NAMALWA (cell line): ENCODE measurements around the gene RGMA.

Source experiments
- DNase-seq: peaks from one replicate; pipeline ENCODE4 v3.0.0-alpha.2; 2015; ENCODE audit warnings: low spot score

The RGMA gene

DNA sequence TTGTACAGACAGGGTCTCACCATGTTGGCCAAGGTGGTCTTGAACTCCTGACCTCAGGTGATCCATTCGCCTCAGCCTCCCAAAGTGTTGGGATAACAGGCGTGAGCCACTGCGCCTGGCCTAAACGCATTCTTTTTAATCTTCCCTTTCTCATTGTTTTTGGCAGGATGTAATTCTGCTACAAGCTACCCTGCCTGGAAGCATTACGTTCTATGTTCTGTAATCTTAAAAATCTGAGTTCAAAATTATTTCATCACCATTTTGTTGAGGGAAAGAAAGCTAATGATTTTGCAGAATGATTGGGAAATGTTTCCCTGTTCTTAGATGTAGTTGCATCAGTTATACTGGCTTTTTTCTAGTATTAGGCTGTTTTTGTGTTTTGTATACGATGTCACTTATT is 71.5 kb downstream of the RGMA start:
- no peak for DNase-seq

DNA sequence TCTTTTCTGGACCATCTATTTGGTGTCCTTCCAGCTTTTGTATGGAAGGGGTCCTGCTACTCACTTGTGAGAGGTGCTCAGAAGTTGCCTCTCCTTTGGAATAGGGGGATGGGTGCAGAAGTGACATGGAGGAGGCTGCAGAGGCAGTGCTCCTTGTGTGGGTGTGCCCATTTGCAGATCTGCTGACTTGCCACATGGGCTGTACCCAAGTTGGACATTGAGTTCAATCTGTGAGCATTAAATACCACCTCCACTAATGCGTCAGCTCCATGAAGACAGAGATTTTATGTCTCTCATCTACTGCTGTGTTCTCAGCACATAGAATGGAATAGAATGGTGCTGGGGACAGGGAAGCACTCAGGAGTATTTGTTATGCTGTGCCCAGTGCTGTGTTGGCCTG is 76.2 kb downstream of the RGMA start:
- DNase-seq = no peak

DNA sequence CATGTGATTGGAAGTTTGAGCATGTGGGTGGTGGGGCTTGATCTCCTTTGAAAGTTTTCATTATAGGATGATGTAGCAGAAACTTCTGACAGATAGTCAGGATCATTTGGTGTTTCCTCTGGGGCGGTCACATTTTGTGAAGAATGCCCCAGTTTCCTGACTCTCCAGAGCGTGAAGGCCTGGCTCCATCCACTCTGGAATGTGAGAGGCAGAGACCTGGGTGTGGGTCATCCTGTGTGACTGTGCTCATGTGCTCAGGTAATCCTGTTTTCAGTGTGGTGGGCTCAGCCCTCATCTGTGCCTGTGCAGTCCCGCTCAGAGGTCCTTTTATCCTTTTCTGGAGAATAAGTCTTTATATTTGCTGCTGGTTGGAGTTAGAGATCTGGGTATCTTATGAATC is 81.0 kb downstream of the RGMA start:
- DNase-seq = no peak

DNA sequence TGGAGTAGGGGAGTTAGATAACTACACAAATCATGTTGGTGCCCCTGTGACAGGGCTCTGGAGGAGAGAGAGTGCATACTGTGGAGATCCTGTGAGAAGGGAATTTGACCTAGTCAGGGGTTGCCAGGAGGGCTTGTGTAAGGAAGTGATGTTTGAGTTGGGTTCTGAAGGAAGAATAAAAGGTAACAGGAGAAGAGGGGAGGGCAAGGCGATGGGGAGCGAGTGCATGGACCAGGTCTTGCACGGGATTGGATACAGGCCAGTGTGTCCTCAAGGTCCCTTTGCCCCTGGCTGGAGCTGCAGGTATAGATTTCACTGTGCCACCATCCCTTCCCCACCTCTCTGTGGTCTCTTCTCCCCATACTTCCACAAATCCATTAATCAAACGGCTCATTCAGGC is 83.9 kb downstream of the RGMA start:
- DNase-seq = no peak

DNA sequence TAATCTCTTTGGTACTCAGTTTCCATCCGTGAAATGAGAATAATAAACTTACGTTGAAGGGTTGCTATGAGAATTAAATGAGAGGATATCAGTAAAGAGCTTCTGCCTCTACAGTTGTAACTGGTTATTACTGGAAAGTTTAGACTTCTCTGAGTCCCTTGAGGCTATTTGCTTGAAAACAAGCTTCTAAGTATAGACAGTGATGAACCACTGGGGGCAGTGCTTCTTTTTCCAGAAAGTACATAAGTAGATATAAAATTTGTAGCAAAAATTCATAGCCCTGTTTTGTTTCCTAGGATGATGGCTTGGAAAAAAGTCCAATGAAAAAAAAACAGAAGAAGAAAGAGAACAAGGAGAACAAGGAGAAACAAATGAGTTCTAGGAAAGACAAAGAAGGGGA is 87.1 kb downstream of the RGMA start:
- DNase-seq = peak; percentile 40

DNA sequence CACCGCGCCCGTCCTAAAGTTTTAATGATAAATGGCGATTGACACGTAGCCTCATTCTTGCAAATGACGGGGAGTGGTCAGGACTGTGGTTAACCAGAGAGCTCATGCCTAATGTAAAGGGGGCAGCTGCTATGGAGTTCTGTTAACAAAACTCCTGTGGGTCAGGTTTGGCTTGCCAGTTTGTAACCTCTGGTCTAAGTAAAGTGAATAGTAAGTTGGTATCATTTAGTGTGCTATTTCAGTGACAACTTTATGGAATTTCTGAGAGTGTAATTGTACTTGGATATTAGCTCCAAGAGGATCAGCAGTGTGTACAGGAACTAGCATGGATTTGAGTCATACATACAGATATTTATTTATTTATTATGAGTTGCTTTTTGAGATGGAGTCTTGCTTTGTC is 87.9 kb downstream of the RGMA start:
- DNase-seq = no peak

DNA sequence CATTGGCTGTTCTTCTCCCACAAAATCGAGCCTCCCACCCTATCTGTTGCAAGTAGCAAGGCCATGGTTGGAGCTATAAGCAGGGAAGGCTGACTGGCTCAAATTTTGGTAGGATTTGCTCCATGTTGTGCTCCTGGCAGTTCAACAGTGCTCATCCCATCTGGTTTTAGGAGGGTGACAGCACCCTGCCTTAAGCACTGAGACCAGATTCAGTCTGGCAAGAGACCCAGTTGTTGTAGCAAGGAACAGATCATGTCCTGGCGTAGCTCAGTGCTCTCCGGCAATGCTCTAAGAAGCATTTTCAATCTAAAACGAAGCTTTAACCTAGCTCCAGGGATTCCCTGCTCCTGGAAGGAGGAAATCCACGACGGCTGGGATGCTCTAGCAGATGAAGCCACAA is 91.2 kb downstream of the RGMA start:
- no peak for DNase-seq

DNA sequence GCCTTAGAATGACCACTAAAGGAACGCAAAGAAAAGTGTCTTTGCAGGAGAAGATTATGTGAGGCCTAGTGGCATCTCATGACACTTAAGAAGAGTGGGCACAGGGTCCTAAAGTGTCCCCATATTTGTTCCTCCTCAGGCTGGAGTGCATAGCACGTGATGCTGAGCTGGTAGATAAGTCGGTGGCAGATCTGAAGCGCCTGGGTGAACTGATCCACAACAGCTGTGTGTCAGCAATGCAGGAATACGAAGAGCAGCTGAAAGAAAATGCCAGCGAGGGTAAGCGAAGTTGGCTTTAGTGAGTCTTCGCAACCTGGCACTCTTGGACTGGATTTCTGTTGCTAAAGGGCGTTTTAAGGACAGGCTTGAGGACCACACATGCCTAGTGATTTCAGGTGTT is 96.3 kb downstream of the RGMA start:
- no peak for DNase-seq

DNA sequence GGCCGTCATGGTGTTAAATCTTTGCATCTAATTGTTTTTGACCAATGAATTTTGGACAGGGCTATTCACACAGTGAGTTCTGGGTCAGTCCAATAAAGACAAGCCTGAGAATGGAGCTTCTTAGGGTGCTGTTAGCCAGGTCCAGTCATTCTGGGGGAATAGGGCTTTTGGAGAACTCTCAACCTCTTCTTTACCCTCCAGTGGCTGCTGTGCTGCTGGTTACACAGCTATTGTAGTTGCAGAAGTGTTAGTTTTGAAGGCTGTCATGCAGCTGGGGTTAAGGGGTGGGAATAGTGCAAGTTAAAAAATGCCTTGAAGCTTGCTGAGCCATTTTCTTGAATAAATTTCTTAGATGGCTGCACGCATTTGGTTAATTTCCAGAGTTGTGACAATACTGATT is 99.0 kb downstream of the RGMA start:
- no peak for DNase-seq

DNA sequence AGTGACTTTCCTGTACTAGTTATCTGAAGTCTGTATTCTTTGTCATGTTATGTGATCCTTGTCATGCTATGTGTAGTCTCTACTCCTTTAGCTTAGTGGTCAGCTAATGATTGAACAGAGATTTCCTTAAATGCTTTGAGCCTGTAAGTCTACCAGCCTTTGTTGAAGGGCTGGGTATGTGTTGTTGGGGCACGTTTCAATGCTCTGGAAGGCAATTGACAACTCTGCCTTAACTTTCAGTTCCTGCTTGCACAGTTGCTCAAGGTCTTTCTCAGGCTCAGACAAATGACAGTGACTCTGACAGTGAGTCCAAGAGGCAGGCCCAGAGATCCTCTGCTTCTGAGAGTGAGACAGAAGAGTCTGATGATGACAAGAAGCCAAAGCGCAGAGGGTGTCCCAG is 99.5 kb downstream of the RGMA start:
- no peak for DNase-seq
